ENCODE results near the gene SMIM38.

SMIM38 gene

DNA sequence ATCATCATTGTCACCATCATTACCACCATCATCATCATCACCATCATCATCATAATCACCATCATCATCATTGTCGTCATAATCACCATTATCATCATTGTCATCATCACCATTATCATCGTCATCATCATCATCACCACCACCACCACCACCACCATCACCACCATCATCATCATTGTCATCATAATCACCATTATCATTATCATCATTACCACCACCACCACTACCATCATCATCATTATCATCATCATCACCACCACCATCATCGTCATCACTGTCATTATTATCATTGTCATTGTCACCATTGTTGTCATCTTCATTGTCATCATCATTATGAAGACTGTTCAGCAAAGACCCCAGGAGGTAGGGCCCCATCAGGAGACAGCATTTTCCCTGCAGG is 33.3 kb downstream of the SMIM38 start:
- no peak for DNase-seq

DNA sequence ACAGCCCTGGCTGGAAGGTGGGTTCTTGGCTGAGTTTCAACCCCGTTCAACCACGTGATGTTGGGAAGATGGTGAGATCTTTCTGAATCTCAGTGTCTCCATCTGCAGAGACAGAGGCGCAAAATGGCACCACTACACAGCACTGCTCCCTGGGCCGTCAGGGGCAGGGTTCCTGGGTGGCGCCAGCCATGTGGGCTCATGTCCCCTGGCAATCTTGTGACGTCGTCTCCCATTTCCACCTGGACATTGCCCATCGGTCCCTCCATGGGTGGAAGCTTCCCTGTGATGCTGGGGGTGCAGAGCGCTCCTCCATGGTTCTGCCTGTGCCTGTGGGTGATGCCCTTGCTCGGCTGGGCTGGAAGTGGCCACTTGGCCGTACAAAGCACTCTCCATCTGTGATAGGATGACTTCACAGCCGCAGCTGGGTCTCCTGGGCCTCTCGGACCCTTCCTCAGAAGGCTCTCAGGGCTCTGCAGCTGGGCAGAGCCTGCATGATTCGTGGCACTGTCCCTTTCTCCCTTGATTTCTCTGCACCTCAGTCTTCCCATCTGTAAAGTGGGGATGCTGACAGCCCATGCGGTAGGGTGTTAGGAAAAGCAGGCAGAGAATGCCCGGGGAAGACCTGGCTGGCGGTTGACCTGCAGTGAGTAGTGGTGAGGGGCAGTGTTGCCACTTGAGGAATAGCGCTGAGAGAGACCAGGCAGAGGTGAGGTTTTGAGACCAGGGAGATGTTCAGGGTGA is 35.2 kb downstream of the SMIM38 start:
- DNase-seq = no peak

DNA sequence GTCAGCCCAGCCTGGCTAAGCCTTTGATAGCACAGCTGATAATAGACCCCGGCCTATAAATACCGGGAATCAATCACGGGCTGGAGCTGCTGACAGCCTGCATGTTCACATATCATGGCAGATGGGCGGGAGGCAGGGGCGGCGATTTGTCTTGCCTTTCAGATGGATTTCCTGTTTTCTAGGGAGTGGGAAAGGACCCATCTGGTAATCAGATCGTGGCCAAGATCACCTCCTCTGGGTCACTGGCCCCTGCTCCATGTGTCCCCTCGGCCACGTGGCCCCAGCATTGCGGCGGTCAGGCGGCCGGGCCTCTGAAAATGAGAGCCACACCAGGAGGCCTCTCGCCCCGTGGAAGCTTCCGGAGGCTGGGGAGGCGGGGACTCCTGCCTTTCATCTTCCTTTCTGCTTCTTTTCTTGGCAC is 36.6 kb downstream of the SMIM38 start:
- no peak for DNase-seq

DNA sequence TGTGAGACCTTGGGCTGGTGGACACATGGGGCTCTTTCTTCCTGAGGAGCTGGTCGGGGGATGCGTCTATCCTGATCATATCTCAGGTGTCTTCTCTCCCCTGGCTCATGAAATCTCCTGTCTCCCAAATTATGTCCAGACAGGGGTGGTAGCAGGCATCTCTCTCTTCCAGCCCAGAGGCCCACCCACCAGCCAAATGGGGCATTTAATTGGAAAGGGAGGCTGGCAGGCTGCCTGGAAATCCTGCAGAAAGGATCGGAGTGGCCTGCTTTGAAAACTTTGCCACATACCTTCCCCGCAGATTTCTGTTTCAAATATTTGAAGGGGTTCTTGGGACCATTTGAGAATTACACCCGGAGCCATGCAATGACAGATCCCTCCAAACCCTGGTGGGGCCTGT is 37.4 kb downstream of the SMIM38 start:
- no peak for DNase-seq

DNA sequence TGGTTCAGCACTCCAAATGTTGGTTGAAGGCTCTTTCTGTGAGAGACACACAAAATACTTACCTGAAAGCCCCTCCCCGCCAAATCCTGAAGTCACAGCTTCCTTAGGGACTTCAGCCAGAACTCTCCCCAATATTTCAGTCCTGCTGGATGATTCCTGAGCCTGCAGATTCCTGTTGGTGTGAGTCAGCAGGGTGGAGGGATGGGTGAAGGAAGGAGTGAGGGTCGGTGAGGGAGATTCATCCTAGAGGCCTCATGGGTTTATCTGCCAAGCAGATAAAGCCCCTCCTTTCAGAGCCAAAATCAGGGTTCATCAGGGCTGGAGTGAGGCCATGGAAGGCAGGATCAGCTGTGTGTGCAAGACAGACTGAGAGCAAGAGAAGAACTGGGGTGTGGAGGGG is 37.9 kb downstream of the SMIM38 start:
- no peak for DNase-seq

DNA sequence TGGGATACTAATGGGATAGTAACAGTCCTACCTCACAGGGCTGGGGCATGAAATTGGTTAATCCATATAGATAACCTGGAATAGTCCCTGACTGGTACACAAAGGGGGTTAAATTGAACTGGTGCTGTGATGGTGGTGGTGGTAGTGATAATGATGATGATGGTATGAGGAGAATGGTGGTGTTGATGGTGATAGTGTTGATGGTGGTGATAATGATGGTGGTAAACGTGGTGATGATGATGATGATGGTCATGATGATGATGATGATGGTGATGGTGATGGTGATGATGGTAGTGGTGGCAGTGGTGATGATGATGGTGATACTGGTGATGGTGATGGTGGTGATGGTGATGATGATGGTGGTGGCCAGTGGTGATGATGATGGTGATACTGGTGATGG is 38.7 kb downstream of the SMIM38 start:
- no peak for DNase-seq

DNA sequence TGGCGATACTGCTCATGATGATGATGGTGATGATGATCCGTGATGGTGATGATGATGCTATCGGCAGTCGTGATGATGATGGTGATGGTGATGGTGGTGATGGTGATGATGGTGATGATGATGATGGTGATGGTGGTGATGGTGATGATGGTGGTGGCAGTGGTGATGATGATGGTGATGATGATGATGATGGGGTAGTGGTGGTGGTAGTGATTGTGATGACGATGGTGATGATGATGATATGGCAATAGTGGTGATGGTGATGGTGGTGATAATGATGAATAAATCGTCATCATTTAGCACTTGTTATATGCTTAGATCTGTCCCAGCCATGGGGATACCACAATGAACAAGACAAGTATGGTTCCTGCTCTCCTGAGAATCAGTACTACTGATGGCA is 39.2 kb downstream of the SMIM38 start:
- DNase-seq = no peak

DNA sequence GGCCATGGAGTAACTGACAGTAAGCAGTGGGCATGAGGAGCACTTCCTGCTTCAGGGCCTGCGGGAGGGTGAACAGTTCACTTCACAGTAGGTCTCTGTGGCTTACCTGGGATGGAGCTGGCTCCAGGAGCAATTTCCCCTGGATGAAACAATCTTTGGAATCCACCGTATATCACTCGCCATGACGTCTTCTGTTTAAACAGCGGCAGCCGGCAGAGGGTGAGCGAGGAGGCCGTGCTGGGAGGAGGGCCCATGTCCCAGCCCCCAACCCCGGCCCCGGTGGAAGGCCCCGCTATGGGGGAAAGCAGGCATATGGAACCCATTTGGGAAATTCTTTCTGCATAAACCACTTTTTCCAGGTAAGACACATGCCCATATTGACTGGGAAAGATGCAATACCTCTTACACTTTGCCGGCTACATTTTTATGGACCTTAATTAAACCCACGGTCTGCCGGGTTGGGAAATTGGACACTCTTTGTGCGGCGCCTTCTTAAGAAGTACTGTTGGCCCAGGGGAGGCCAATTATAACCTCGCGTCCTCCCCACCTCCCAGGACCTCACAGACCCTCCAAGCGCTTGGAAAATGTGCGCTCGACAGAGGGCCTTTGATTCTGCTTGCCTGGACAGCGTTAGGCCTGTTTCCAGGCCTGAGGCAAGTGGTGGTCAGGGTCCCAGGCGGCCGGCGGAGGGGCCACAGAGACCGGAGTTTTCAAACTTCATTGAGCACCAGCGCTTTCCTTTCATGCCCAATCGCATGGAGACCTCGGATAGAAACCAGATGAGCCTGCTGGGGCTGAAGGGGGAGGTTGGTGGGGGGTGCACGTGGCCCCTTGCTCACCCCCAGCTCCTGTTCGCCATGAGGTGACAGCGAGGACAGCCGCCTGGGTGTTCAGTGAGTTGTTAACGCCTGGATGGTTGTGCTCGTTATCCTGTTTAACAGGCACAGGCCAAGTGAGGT is 40.4 kb downstream of the SMIM38 start:
- no peak for DNase-seq

DNA sequence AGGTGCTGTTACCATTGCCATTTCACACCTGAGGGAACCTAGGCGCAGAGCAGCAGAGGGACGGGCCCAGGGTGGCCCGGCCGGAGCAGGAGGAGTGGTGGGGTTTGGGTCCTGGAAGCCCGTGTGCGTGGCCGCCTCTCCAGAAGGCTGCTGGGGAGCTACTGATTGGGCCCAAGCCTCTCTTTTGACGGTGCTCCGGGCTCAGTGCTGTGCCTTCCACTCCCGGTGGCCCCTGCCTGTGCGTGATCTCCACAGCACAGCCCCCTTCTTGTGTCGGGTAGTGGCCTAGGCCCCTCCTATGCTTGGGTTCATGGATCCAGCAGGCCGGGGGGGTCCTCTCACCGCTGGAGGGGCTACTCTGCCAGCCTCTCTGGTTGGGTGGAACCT is 41.0 kb downstream of the SMIM38 start:
- no peak for DNase-seq

DNA sequence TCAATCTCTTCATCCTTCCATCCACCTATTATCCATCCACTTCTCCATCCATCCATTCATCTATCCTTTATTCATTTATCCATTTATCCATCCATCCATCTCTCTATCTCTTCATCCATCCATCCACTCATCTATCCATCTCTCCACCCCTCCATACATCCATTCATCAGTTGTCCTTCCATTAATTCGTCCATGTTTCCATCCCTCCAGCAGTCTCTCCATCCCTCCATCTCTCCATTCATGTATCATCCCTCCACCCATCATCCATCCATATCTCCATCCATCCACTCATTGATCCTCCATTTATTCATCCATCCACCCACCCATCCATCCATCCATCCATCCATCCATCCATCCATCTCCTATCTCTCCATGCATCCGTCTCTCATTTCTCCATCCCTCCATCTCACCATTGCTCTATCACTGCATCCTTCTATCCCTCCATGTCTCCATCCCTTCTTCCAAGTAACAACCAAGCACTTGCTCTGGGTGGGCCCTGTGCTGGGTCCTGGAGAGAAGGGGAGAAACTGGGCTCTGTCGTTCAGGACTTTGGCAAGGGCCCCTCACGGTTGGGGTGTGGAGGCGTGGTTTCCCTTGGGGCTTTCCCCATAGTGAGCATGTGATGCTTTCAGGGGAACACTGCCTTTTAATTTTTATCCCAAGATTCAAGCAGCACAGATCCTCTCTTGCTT is 43.3 kb downstream of the SMIM38 start:
- no peak for DNase-seq

DNA sequence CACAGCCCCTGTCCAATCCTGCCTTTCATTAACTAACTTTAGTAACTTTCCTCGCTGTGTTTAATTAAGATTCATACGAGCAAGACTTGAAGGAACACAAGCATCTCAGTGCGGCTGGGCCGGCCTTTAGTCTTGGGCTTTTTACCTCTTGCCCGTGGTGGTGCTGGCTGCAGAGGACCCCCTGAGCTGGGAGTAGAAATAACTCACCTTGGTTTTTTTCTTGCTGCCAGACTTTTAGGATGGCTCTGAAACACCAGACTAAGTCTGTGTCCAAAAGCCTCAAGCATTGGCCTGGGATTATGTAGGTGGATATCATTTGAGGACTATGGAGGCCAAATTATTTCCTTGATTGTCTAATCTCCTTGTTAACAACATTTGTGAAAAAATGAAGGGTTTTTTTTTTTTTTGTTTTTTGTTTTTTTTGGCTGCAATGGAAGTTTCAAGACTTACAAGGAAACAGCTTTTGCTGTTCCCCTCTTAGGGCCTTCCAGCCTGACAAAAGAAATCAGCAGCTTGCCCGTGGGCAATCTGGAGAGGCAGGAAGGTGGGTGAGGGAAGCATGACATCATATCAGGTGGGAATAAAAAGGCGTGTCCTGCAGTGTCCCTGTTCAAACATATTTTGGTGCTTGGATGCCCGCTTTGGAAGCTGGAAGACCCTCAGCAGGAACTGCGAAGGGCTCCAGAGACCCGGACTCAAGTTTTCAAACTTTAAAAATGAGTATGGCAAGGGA is 44.0 kb downstream of the SMIM38 start:
- no peak for DNase-seq

DNA sequence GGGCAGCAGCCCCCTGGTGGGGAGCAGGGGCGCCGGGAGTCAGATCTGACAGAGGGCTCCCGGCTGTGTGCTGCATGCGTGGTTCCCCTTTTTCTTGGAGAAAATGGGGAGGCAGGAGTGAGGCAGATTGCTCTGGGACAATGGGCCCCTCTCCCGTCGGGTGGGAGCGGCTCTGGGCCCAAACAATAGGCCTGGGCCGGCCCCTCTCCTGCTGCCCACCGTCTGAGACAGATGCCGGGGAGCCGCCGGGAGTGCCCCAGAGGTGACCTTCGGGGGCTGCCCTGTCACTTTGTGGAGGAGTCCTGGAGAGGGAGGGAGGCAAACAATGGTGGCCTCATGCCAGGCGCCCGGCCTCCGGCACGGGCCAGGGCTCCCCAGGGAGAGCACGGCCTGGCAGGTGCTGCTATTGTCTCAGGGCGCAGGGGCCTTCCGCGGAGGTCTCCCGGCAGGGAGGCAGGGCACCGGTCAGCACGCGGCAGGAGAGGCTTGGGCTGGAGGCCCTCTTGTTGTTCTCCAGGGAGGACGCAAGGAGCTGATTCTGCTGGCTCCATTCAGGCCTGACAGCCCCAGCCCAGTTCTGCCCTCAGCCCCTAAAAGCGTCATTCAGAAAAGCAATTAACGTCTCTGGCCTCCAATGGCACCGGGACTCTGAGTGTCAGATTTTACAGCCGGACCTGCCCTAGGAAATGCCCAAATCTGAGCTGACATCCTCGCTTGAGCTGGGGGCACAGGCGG is 44.8 kb downstream of the SMIM38 start:
- no peak for DNase-seq

DNA sequence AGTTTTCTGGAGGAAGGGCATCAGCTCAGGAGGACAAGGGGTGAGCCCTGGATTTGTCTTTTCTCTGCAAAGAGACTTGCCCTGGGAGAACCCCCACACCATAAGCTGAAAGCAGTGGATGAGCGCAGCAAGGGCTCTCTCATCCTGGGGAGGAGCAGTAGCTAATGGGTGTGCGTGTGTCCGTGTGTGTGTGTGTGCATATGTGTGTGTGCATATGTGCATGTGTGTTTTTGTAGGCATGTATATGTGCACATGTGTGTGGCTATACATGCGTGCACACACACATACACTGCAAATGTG is 45.3 kb downstream of the SMIM38 start:
- no peak for DNase-seq

DNA sequence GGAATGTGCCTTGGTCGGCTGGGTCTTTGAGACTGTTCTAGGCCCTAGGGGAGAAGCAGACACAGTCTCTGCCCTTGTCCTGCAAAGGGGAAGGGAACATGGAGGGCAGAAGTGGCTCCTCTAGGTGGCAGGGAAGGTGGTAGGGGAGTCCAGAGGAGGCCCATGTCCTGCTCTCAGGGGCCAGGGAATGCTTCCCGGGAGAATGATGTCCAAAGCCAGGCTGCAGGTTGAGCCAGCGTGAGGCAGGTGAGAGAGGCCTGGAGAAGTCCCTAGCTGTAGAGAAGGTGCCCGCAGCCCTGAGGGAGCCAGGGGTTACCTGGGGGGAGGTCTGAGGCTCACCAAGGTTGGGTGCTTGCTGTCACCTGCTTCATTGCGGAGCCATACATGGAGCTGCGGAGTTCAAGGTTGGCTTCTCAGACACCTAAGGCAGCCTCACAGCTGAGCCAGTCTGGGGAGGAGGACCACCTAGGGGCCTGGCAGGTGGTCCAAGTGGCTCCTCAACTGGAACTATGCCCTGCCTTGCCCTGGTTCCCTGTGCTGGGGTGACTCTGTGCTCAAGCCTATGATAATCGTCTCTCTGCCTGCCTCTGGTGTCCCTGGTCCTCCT is 46.1 kb downstream of the SMIM38 start:
- DNase-seq = no peak

DNA sequence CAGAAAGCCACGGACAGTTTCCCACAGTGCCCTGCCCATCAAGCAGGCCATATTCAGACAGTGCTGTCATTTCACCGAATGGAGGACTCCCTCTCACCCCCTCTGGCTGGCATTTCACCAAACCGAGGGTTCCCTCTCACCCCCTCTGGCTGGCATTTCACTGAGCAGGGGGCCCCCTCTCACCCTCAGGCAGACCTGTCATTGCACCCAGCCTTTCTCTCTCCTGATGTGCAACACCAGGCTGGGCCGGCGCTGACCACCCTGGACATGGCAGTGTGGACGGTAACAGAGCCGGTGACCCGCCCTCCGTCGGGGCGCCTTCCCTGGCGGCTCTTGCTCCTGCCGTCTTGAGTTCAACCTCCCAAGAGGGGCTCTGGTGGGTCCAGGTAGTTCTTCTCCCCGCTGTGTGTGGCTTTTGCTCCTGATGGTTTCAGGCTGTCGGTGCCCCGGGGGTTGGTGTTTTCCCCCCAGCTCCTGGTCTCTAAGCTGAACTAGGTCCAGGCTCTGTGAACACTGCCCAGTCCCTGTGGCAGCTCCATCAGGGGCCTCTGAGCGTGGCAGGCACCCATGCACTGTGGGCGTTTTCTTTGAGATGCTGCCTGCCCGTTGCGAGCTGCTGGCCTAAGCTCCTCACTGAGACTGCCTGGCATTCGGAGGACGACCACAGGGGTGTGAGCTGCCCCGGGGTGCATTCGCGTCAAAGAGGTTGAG is 46.9 kb downstream of the SMIM38 start:
- no peak for DNase-seq

DNA sequence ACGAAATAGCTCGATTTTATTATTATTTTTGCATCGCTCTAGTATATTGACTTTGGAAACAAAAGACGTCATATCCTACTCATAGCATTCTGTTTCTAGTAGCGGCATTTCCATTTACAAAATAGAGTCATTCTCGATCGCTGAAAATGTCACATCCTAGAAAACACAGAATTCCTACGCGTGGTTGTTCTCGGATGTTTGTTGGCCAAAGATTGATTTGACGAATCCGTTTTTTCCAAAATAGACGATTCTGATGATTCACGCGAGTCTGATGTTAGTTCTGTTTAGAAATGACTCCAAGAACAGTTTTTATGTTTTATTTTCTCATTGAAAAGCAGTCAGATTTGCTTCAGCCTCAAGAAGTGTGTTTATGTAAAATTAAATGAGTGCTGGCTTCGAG is 47.6 kb downstream of the SMIM38 start:
- DNase-seq = no peak

DNA sequence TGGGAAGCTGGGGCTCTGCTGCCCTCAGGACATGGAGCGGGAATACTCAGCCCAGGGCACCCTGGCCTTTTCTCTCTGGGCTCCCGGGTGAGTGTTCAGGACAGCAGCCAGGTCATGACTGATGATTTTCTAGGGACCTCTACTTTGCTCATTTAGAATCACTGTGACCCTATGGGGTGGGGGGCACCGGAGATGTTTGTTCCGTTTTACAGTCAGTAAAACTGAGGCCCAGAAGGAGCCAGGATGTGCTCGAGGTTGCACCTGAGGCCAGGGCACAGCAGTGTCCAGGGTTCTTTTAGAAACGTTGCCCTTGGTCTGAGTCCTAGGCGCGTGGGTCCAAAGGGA is 48.1 kb downstream of the SMIM38 start:
- DNase-seq = no peak

DNA sequence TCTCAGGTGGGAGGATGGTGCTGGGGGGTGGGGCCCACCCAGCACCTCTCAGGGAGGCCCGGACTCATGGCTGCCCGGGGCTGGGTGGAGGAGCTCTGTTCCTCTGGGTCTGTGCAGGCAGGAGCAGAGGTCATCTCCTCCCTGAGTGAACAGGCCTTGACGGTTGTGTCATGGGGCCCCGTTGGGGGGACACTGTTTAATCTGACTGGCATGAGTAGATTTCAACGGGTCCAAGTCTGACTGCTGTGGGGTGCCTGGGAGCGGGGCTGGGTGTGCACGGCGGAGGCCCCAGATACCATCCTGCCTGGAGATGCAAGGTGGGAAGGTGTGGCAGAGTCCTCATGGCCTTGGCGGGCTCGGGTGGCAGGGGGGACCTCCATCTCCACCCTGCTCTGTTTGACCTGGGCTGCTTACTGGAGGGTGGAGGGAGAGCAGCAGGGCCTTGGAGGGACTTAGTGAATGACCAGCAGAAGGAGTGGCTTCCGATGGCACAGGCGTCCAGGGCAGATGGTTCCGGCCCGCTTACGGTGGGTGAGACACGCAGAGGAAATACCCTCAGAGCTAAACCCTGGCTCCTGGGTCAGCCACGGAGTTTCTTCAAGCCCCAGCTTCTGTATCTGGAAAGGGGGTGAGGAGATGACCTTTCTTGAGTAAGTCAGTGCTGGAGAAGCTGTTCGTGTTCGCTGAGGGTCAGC is 48.7 kb downstream of the SMIM38 start:
- DNase-seq = no peak

DNA sequence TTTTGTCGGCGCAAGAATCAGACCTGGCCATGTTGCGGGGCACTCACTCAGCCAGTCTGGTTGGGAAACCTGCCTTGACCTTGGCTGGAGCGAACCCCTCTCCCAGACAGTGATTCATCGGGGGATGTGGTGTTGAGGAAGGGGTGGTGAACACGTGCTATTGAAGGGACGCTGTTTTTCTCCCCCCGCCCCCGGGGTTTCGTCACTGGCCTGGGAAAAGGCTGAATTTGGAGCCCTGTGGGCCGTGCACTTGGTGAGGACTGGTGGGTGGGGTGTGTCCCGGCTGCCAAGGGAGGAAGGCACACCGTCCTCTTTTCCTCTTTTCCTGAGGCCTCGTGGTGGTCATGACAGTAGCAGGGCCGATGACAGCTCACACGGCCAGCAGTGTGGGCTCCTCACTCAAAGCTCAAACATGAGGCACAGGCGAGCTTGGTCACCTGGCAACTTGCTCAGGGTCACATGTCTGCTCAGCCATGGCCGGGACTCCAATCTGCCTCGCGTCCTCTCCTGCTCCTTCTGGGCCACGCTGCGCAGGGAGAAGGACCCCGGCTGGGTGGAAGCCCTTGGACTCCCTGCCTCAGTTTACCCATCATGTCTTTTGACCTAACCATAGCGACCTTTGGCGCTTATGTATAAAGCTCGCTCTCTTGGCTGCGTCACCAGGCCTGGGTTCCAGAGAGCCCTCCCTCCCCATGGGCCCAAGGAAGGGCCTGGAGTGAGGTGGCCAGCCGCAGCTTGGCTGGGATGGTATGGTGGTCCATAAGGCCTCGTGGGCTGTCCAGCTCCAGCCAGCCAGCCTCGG is 49.4 kb downstream of the SMIM38 start:
- no peak for DNase-seq
